MM.1S (cell line): Measurements from ENCODE around the gene TMC8.
A peak's percentile ranks its signal among the peaks of the same experiment; 100 is the strongest.

ENCODE experiments used
- DNase-seq: peaks from one replicate; pipeline ENCODE4 v3.0.0-alpha.2; 2015
- H2AFZ ChIP-seq: fragments of 300-600 bp; sonication (generic); 2 replicates; pipeline ENCODE4 v1.6.0; 2016; ENCODE audit warnings: antibody characterized with exemption, low read length
- H3F3A ChIP-seq: fragments of 300-600 bp; sonication (generic); 2 replicates; pipeline ENCODE4 v1.6.1; 2016; ENCODE audit warnings: mild to moderate bottlenecking, antibody characterized with exemption, low read length, moderate library complexity, mixed read lengths; ENCODE audit not compliant: insufficient read depth
- H3K27ac ChIP-seq: fragments of 300-600 bp; sonication (generic); 2 replicates; pipeline ENCODE4 v1.5.1; 2016; ENCODE audit warnings: mild to moderate bottlenecking, low read length
- H3K27me3 ChIP-seq: fragments of 300-600 bp; sonication (generic); replicated peaks from 2 replicates; pipeline ENCODE4 v1.6.0; 2016; ENCODE audit warnings: low read length; ENCODE audit not compliant: insufficient read depth
- H3K36me3 ChIP-seq: fragments of 300-600 bp; sonication (generic); replicated peaks from 2 replicates; pipeline ENCODE4 v1.6.1; 2016; ENCODE audit warnings: mild to moderate bottlenecking, low read length, mixed read lengths; ENCODE audit not compliant: insufficient read depth
- H3K4me1 ChIP-seq: fragments of 300-600 bp; sonication (generic); 2 replicates; pipeline ENCODE4 v1.6.1; 2016; ENCODE audit warnings: low read length, mixed read lengths
- H3K4me2 ChIP-seq: fragments of 300-600 bp; sonication (generic); 2 replicates; pipeline ENCODE4 v1.6.0; 2016; ENCODE audit warnings: low read depth, low read length
- H3K4me3 ChIP-seq: fragments of 300-600 bp; sonication (generic); 2 replicates; pipeline ENCODE4 v1.5.1; 2016; ENCODE audit warnings: low read length, mixed read lengths
- H3K79me2 ChIP-seq: fragments of 300-600 bp; sonication (generic); 2 replicates; pipeline ENCODE4 v1.6.1; 2016; ENCODE audit warnings: mixed run types, low read length, mixed read lengths
- H3K9ac ChIP-seq: fragments of 300-600 bp; sonication (generic); 2 replicates; pipeline ENCODE4 v1.6.1; 2016; ENCODE audit warnings: low read length, mixed read lengths
- H3K9me2 ChIP-seq: fragments of 300-600 bp; sonication (generic); replicated peaks from 2 replicates; pipeline ENCODE4 v1.6.1; 2016; ENCODE audit warnings: mild to moderate bottlenecking, low read length, mixed read lengths; ENCODE audit not compliant: insufficient read depth
- H3K9me3 ChIP-seq: fragments of 300-600 bp; sonication (generic); replicated peaks from 2 replicates; pipeline ENCODE4 v1.6.1; 2016; ENCODE audit warnings: mild to moderate bottlenecking, low read length, mixed read lengths; ENCODE audit not compliant: insufficient read depth
- H4K20me1 ChIP-seq: fragments of 300-600 bp; sonication (generic); 2 replicates; pipeline ENCODE4 v1.6.1; 2016; ENCODE audit warnings: mild to moderate bottlenecking, low read length, moderate library complexity, mixed read lengths; ENCODE audit not compliant: insufficient read depth
- CTCF ChIP-seq: fragments of 300-600 bp; sonication (generic); IDR thresholded peaks from 2 replicates; pipeline ENCODE4 v1.5.1; 2016; ENCODE audit warnings: antibody characterized with exemption, low read length, mixed read lengths
- EZH2 ChIP-seq: fragments of 300-600 bp; sonication (generic); optimal IDR thresholded peaks from 2 replicates; pipeline ENCODE3; 2017; ENCODE audit warnings: low read depth, mild to moderate bottlenecking, antibody characterized with exemption, low read length, mixed read lengths
- EZH2phosphoT487 ChIP-seq: fragments of 300-600 bp; sonication (generic); IDR thresholded peaks from 2 replicates; pipeline ENCODE4 v1.6.1; 2018; ENCODE audit warnings: antibody characterized with exemption, low read length

TMC8 gene

DNA sequence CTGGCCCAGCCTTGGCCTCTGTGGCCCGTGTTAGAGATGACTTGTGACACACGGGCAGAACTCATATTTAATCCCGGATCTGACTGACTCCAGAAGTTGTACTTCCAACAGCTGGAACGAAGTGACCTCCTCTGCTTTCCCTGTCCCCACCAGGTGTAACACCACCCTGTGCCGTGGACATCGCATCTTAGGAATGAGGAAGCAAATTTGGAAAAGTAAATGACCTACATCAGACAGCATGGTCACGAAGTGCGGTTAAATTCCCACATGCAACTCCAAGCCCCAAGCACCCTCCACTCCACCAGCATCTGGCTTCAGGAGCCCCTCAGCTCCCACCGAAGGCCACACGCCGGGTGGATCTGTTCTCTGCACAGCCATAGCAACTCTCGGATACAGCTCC is 53.3 kb downstream of the TMC8 start:
- no peak for TF ChIP-seq EZH2phosphoT487
- no peak for TF ChIP-seq CTCF
- no peak for TF ChIP-seq EZH2
- Histone ChIP-seq H3K36me3 (peaks cover 4% of the 10 kb centered on the region; the same call in 1 of the 2 replicates), H2AFZ (no peak overlapping the region)

GRCh38 chr17:78184351-78184750 is 53.8 kb downstream of the TMC8 start:
- peaks cover 15% of the 10 kb centered on the region for H3F3A ChIP-seq
- peaks cover 79% of the 10 kb centered on the region for H3K79me2 ChIP-seq
- no peak overlapping the region for H3K9ac ChIP-seq
- H3K9me2 ChIP-seq = no peaks in the 10 kb centered on the region
- no peaks in the 10 kb centered on the region for H3K27me3 ChIP-seq
- no peak overlapping the region for H3K4me3 ChIP-seq
- no peak overlapping the region for H3K27ac ChIP-seq
- no peak for TF ChIP-seq CTCF
- no peak for TF ChIP-seq EZH2
- TF ChIP-seq EZH2phosphoT487 = no peak
- H4K20me1 ChIP-seq = no peaks in the 10 kb centered on the region
- no peak overlapping the region for H2AFZ ChIP-seq
- H3K9me3 ChIP-seq = no peaks in the 10 kb centered on the region
- H3K4me2 ChIP-seq = peak overlapping the region; percentile 9; the same call in 1 of the 2 replicates
- no peak for DNase-seq
- peaks cover 27% of the 10 kb centered on the region for H3K4me1 ChIP-seq
- H3K36me3 ChIP-seq = peaks cover under 1% of the 10 kb centered on the region; the same call in 1 of the 2 replicates

More for the DNA sequence above, 53.3 kb downstream of the TMC8 start:
- Histone ChIP-seq H3K4me2 (peak overlapping the region; percentile 9; the same call in 1 of the 2 replicates), H3K79me2 (peaks cover 82% of the 10 kb centered on the region), H3F3A (peaks cover 19% of the 10 kb centered on the region), H3K27ac (no peak overlapping the region), H3K4me1 (peaks cover 27% of the 10 kb centered on the region), H3K9ac (no peak overlapping the region), H3K9me2 (no peaks in the 10 kb centered on the region), H4K20me1 (no peaks in the 10 kb centered on the region), H3K9me3 (no peaks in the 10 kb centered on the region), H3K4me3 (no peak overlapping the region), H3K27me3 (no peaks in the 10 kb centered on the region)
- DNase-seq = no peak

DNA sequence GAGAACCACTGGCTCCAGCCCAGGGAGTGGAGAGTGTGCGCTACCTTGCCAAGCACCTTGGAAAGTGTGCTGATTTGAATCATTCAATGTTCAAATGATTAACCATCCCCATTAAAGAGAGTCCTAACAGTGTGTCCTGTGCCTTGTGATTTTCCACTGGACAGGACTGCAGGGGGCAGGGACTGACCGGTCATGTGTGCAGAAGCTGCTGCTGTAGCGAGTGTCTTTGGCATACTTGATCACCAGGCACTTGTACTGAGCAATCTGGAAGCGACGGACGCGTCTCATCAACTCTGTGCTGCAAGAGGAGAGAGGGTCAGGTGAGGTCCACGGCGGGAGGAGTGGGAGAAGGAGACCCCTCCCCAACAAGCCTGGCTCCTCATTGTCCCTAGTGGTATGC is 54.3 kb downstream of the TMC8 start:
- DNase-seq = no peak
- H3K9me3 ChIP-seq = no peaks in the 10 kb centered on the region
- H3K36me3 ChIP-seq = no peaks in the 10 kb centered on the region
- H3K9ac ChIP-seq = no peak overlapping the region
- H3K4me3 ChIP-seq = no peak overlapping the region
- H3K9me2 ChIP-seq = no peaks in the 10 kb centered on the region
- TF ChIP-seq EZH2 (no peak), CTCF (no peak), EZH2phosphoT487 (no peak)
- no peaks in the 10 kb centered on the region for H4K20me1 ChIP-seq
- peaks cover 12% of the 10 kb centered on the region for H3F3A ChIP-seq
- no peak overlapping the region for H2AFZ ChIP-seq
- H3K79me2 ChIP-seq = peaks cover 75% of the 10 kb centered on the region
- H3K27me3 ChIP-seq = no peaks in the 10 kb centered on the region
- H3K4me1 ChIP-seq = peaks cover 25% of the 10 kb centered on the region
- H3K4me2 ChIP-seq = no peak overlapping the region
- H3K27ac ChIP-seq = no peak overlapping the region
